ENCODE measurements around the gene IRGM. TPM values are rescaled to one million over a fixed set of nuclear protein-coding genes. Genes with fewer than 3 reads are reported as not detected.
A peak's percentile ranks its signal among the peaks of the same experiment; 100 is the strongest.

Gene IRGM
- total RNA-seq, 1 donor from 2014 or later = not detected

- H3K9me3 Mint-ChIP-seq (ENCODE audit: unreplicated experiment) = peaks cover 9% of the 10 kb centered on the region
- TF ChIP-seq CTCF (IDR thresholded peaks at IDR 0.05) = no peak
- no peaks in the 10 kb centered on the region for H3K27me3 Mint-ChIP-seq (ENCODE audit: unreplicated experiment)
- H3K4me3 Mint-ChIP-seq (ENCODE audit: unreplicated experiment) = no peak overlapping the region
- H3K27ac Mint-ChIP-seq (ENCODE audit: unreplicated experiment) = no peak overlapping the region
- DNase-seq (ENCODE audit: extremely low spot score, unreplicated experiment) = peak; percentile 51
- no peaks in the 10 kb centered on the region for H3K36me3 Mint-ChIP-seq (ENCODE audit: unreplicated experiment)
- no peaks in the 10 kb centered on the region for H3K4me1 Mint-ChIP-seq (ENCODE audit: unreplicated experiment)
Observed at GRCh38 chr5:150860246-150860821, 14.0 kb downstream of the IRGM start.

GRCh38 chr5:150862070-150862469, 15.7 kb downstream of the IRGM start:
- H3K27ac Mint-ChIP-seq (ENCODE audit: unreplicated experiment) = no peak overlapping the region
- no peak overlapping the region for H3K4me3 Mint-ChIP-seq (ENCODE audit: unreplicated experiment)
- peaks cover 21% of the 10 kb centered on the region for H3K9me3 Mint-ChIP-seq (ENCODE audit: unreplicated experiment)
- no peaks in the 10 kb centered on the region for H3K27me3 Mint-ChIP-seq (ENCODE audit: unreplicated experiment)
- TF ChIP-seq CTCF (IDR thresholded peaks at IDR 0.05) = no peak
- no peak for DNase-seq (ENCODE audit: extremely low spot score, unreplicated experiment)
- no peaks in the 10 kb centered on the region for H3K4me1 Mint-ChIP-seq (ENCODE audit: unreplicated experiment)
- H3K36me3 Mint-ChIP-seq (ENCODE audit: unreplicated experiment) = no peaks in the 10 kb centered on the region

GRCh38 chr5:150879358-150879757, 33.0 kb downstream of the IRGM start:
- Mint-ChIP-seq H3K27ac (ENCODE audit: unreplicated experiment) (no peak overlapping the region), H3K36me3 (ENCODE audit: unreplicated experiment) (no peaks in the 10 kb centered on the region), H3K27me3 (ENCODE audit: unreplicated experiment) (no peaks in the 10 kb centered on the region), H3K4me3 (ENCODE audit: unreplicated experiment) (no peak overlapping the region), H3K9me3 (ENCODE audit: unreplicated experiment) (peaks cover 25% of the 10 kb centered on the region), H3K4me1 (ENCODE audit: unreplicated experiment) (no peaks in the 10 kb centered on the region)
- no peak for TF ChIP-seq CTCF (IDR thresholded peaks at IDR 0.05)
- DNase-seq (ENCODE audit: extremely low spot score, unreplicated experiment) = no peak

- Mint-ChIP-seq H3K36me3 (ENCODE audit: unreplicated experiment) (peaks cover 50% of the 10 kb centered on the region), H3K27me3 (ENCODE audit: unreplicated experiment) (no peaks in the 10 kb centered on the region), H3K4me3 (ENCODE audit: unreplicated experiment) (no peak overlapping the region), H3K27ac (ENCODE audit: unreplicated experiment) (no peak overlapping the region), H3K4me1 (ENCODE audit: unreplicated experiment) (no peaks in the 10 kb centered on the region), H3K9me3 (ENCODE audit: unreplicated experiment) (peaks cover 73% of the 10 kb centered on the region)
- TF ChIP-seq CTCF (IDR thresholded peaks at IDR 0.05) = no peak
- no peak for DNase-seq (ENCODE audit: extremely low spot score, unreplicated experiment)
Observed at GRCh38 chr5:150895431-150896428, 49.4 kb downstream of the IRGM start.

Other genes with a start within 250 kb of the IRGM start
- 17.8 and 18.4 TPM in 2 replicates for gene SYNPO, start 205.9 kb upstream of the IRGM start, total RNA-seq
- gene MYOZ3, start 185.3 kb upstream of the IRGM start, total RNA-seq = 0.27 and 1.5 TPM in 2 replicates
- gene RBM22, start 145.5 kb upstream of the IRGM start, total RNA-seq = 41.6 and 43.6 TPM in 2 replicates
- 62.0 and 66.6 TPM in 2 replicates for gene DCTN4, start 87.5 kb upstream of the IRGM start, total RNA-seq
- 4.0 and 4.4 TPM in 2 replicates for gene SMIM3, start 67.8 kb upstream of the IRGM start, total RNA-seq
- 7.7 and 8.7 TPM in 2 replicates for gene ZNF300, start 58.5 kb downstream of the IRGM start, total RNA-seq
- 1.1 and 1.3 TPM in 2 replicates for gene GPX3, start 174.1 kb downstream of the IRGM start, total RNA-seq
- 73.5 and 85.5 TPM in 2 replicates for gene TNIP1, start 234.5 kb downstream of the IRGM start, total RNA-seq

Data from osteocyte (in vitro differentiated cells).